ENCODE data around the gene CSF3.

DNA sequence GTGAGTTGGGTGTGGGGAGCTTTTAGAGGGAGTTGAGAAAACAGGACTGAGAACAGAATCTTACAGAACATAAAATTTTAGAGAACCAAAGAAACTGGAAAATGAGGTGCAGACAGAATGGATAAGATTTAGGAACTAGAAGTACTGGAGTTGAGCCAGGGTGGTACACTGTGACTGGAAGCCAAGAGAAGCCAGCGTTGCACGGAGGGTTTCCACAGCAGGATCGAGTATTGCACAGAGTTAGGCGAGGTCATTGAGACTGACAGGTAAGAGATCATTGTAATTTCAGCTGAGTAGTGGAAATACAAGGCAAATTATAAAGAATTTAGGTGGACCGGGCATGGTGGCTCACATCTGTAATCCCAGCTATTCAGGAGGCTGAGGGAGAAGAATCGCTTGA lies 45.9 kb upstream of the CSF3 start:
- TF ChIP-seq YY1 (IDR thresholded peaks at IDR 0.05; ENCODE audit: low read depth) (no peak), TAF1 (IDR thresholded peaks at IDR 0.05; ENCODE audit: low read depth) (no peak)
- TF ChIP-seq, protein P1, sequence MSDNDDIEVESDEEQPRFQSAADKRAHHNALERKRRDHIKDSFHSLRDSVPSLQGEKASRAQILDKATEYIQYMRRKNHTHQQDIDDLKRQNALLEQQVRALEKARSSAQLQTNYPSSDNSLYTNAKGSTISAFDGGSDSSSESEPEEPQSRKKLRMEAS (IDR thresholded peaks at IDR 0.05) = no peak

Measured in Ishikawa (cell line).